Measurements from ENCODE around the gene CCDC183. TPM values are rescaled to one million over a fixed set of nuclear protein-coding genes. Genes with fewer than 3 reads are reported as not detected.

Gene CCDC183
- total RNA-seq, 1 donor = under 0.01 TPM

- H3K27ac ChIP-seq (ENCODE audit: low read depth, low read length) = no peak overlapping the region
- no peaks in the 10 kb centered on the region for H3K4me1 ChIP-seq (ENCODE audit: insufficient read depth, low read length)
- peak; percentile 83 for DNase-seq (ENCODE audit: insufficient read length, low spot score, missing footprints)
- no peak overlapping the region for H2AFZ ChIP-seq (ENCODE audit: low read length)
- H3K27me3 ChIP-seq (ENCODE audit: insufficient read depth, low read length) = peaks cover 2% of the 10 kb centered on the region
- no peaks in the 10 kb centered on the region for H3K79me2 ChIP-seq (ENCODE audit: insufficient read depth, low read length)
- no peak overlapping the region for H3K4me2 ChIP-seq (ENCODE audit: insufficient read depth, low read length)
- no peak overlapping the region for H3K4me3 ChIP-seq (ENCODE audit: insufficient read depth, low read length)
- no peak for TF ChIP-seq CTCF (IDR thresholded peaks at IDR 0.05; ENCODE audit: extremely low read depth, low read depth, low read length)
- no peaks in the 10 kb centered on the region for H4K20me1 ChIP-seq (ENCODE audit: insufficient read depth, low read length)
- peaks cover 2% of the 10 kb centered on the region for H3K9me3 ChIP-seq (ENCODE audit: low read depth, low read length)
- no peaks in the 10 kb centered on the region for H3K36me3 ChIP-seq (ENCODE audit: insufficient read depth, low read length)
Measured at GRCh38 chr9:136748666-136749611, 47.2 kb upstream of the CCDC183 start.

GRCh38 chr9:136750526-136750925 is 45.6 kb upstream of the CCDC183 start:
- no peaks in the 10 kb centered on the region for H3K4me1 ChIP-seq (ENCODE audit: insufficient read depth, low read length)
- H3K27ac ChIP-seq (ENCODE audit: low read depth, low read length) = no peak overlapping the region
- H3K27me3 ChIP-seq (ENCODE audit: insufficient read depth, low read length) = peaks cover 2% of the 10 kb centered on the region
- no peak overlapping the region for H2AFZ ChIP-seq (ENCODE audit: low read length)
- no peaks in the 10 kb centered on the region for H3K79me2 ChIP-seq (ENCODE audit: insufficient read depth, low read length)
- TF ChIP-seq CTCF (IDR thresholded peaks at IDR 0.05; ENCODE audit: extremely low read depth, low read depth, low read length) = no peak
- no peak overlapping the region for H3K4me3 ChIP-seq (ENCODE audit: insufficient read depth, low read length)
- peaks cover 4% of the 10 kb centered on the region for H3K9me3 ChIP-seq (ENCODE audit: low read depth, low read length)
- H4K20me1 ChIP-seq (ENCODE audit: insufficient read depth, low read length) = no peaks in the 10 kb centered on the region
- no peaks in the 10 kb centered on the region for H3K36me3 ChIP-seq (ENCODE audit: insufficient read depth, low read length)
- peak; percentile 85 for DNase-seq (ENCODE audit: insufficient read length, low spot score, missing footprints)
- H3K4me2 ChIP-seq (ENCODE audit: insufficient read depth, low read length) = no peak overlapping the region

- Histone ChIP-seq H2AFZ (ENCODE audit: low read length) (no peak overlapping the region), H3K36me3 (ENCODE audit: insufficient read depth, low read length) (no peaks in the 10 kb centered on the region), H3K27ac (ENCODE audit: low read depth, low read length) (no peak overlapping the region), H3K4me2 (ENCODE audit: insufficient read depth, low read length) (no peak overlapping the region), H3K79me2 (ENCODE audit: insufficient read depth, low read length) (no peaks in the 10 kb centered on the region), H3K27me3 (ENCODE audit: insufficient read depth, low read length) (peaks cover 2% of the 10 kb centered on the region), H3K4me3 (ENCODE audit: insufficient read depth, low read length) (no peak overlapping the region), H3K9me3 (ENCODE audit: low read depth, low read length) (peaks cover 7% of the 10 kb centered on the region), H4K20me1 (ENCODE audit: insufficient read depth, low read length) (no peaks in the 10 kb centered on the region), H3K4me1 (ENCODE audit: insufficient read depth, low read length) (no peaks in the 10 kb centered on the region)
- TF ChIP-seq CTCF (IDR thresholded peaks at IDR 0.05; ENCODE audit: extremely low read depth, low read depth, low read length) = no peak
- DNase-seq (ENCODE audit: insufficient read length, low spot score, missing footprints) = peak; percentile 75
Measured at GRCh38 chr9:136751244-136751643, 44.9 kb upstream of the CCDC183 start.

- H2AFZ ChIP-seq (ENCODE audit: low read length) = no peak overlapping the region
- no peak overlapping the region for H3K27ac ChIP-seq (ENCODE audit: low read depth, low read length)
- no peaks in the 10 kb centered on the region for H3K36me3 ChIP-seq (ENCODE audit: insufficient read depth, low read length)
- no peak overlapping the region for H3K4me2 ChIP-seq (ENCODE audit: insufficient read depth, low read length)
- DNase-seq (ENCODE audit: insufficient read length, low spot score, missing footprints) = no peak
- peaks cover 8% of the 10 kb centered on the region for H3K9me3 ChIP-seq (ENCODE audit: low read depth, low read length)
- peaks cover 2% of the 10 kb centered on the region for H3K27me3 ChIP-seq (ENCODE audit: insufficient read depth, low read length)
- H3K79me2 ChIP-seq (ENCODE audit: insufficient read depth, low read length) = no peaks in the 10 kb centered on the region
- H3K4me3 ChIP-seq (ENCODE audit: insufficient read depth, low read length) = no peak overlapping the region
- H4K20me1 ChIP-seq (ENCODE audit: insufficient read depth, low read length) = no peaks in the 10 kb centered on the region
- no peaks in the 10 kb centered on the region for H3K4me1 ChIP-seq (ENCODE audit: insufficient read depth, low read length)
- TF ChIP-seq CTCF (IDR thresholded peaks at IDR 0.05; ENCODE audit: extremely low read depth, low read depth, low read length) = no peak
Measured at GRCh38 chr9:136751814-136752213, 44.3 kb upstream of the CCDC183 start.

Measured in osteoblast (primary cell).